ENCODE measurements around the gene ACOT8.

The ACOT8 gene

GRCh38 chr20:45814314-45814713 is 42.9 kb downstream of the ACOT8 start:
- Histone ChIP-seq H3K36me3 (ENCODE audit: control insufficient read depth, low read length) (peaks cover 77% of the 10 kb centered on the region), H3K4me2 (ENCODE audit: low read length) (peak overlapping the region; percentile 15; the same call in 1 of the 2 replicates), H3K4me1 (ENCODE audit: control insufficient read depth, low read length) (peaks cover 13% of the 10 kb centered on the region), H3K4me3 (ENCODE audit: low read length) (no peak overlapping the region), H3K9me2 (replicated peaks; ENCODE audit: control insufficient read depth, low read length) (no peaks in the 10 kb centered on the region), H3K27ac (ENCODE audit: low read depth, low read length) (no peak overlapping the region), H3F3A (ENCODE audit: control insufficient read depth, insufficient read depth) (peaks cover 38% of the 10 kb centered on the region), H4K20me1 (ENCODE audit: control insufficient read depth, insufficient read depth, low read depth, low read length) (peaks cover 3% of the 10 kb centered on the region; the same call in 1 of the 2 replicates), H3K9me3 (ENCODE audit: control insufficient read depth, insufficient read depth, low read length) (no peaks in the 10 kb centered on the region), H3K79me2 (ENCODE audit: control insufficient read depth, low read length) (peaks cover 22% of the 10 kb centered on the region), H3K27me3 (ENCODE audit: control insufficient read depth, low read length) (no peaks in the 10 kb centered on the region)
- TF ChIP-seq EZH2phosphoT487 (IDR thresholded peaks at IDR 0.05; ENCODE audit: borderline replicate concordance, low read length) = no peak
- TF ChIP-seq, protein P1, sequence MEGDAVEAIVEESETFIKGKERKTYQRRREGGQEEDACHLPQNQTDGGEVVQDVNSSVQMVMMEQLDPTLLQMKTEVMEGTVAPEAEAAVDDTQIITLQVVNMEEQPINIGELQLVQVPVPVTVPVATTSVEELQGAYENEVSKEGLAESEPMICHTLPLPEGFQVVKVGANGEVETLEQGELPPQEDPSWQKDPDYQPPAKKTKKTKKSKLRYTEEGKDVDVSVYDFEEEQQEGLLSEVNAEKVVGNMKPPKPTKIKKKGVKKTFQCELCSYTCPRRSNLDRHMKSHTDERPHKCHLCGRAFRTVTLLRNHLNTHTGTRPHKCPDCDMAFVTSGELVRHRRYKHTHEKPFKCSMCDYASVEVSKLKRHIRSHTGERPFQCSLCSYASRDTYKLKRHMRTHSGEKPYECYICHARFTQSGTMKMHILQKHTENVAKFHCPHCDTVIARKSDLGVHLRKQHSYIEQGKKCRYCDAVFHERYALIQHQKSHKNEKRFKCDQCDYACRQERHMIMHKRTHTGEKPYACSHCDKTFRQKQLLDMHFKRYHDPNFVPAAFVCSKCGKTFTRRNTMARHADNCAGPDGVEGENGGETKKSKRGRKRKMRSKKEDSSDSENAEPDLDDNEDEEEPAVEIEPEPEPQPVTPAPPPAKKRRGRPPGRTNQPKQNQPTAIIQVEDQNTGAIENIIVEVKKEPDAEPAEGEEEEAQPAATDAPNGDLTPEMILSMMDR (IDR thresholded peaks at IDR 0.05; ENCODE audit: low read depth, low read length, poor library complexity, severe bottlenecking) = no peak

DNA sequence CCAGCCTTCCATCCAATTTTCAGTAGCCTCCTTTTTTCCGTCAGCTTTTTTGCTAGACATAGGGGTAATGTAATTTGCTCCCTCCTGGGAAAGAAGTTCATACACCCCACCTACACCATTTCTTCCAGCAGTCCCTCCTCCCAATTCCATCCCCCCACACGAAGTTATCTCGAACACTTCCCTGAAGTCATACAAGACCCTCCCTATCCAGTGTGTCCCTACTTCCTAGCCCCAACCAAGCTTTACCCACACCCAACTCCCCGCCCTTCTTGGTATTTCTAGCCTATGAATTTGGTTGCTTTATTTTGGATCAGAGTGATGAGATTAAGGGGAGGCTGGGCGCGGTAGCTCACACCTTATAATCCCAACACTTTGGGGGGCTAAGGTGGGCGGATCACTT is 43.7 kb downstream of the ACOT8 start:
- Histone ChIP-seq H3K9me3 (ENCODE audit: control insufficient read depth, insufficient read depth, low read length) (no peaks in the 10 kb centered on the region), H3F3A (ENCODE audit: control insufficient read depth, insufficient read depth) (peaks cover 33% of the 10 kb centered on the region), H3K36me3 (ENCODE audit: control insufficient read depth, low read length) (peaks cover 86% of the 10 kb centered on the region), H3K79me2 (ENCODE audit: control insufficient read depth, low read length) (peaks cover 22% of the 10 kb centered on the region), H3K27ac (ENCODE audit: low read depth, low read length) (peak overlapping the region; percentile 78), H3K4me3 (ENCODE audit: low read length) (peak overlapping the region; percentile 95), H3K4me1 (ENCODE audit: control insufficient read depth, low read length) (peaks cover 13% of the 10 kb centered on the region), H3K27me3 (ENCODE audit: control insufficient read depth, low read length) (no peaks in the 10 kb centered on the region), H4K20me1 (ENCODE audit: control insufficient read depth, insufficient read depth, low read depth, low read length) (peaks cover 3% of the 10 kb centered on the region; the same call in 1 of the 2 replicates), H3K4me2 (ENCODE audit: low read length) (peak overlapping the region; percentile 67), H3K9me2 (replicated peaks; ENCODE audit: control insufficient read depth, low read length) (no peaks in the 10 kb centered on the region)
- no peak for TF ChIP-seq EZH2phosphoT487 (IDR thresholded peaks at IDR 0.05; ENCODE audit: borderline replicate concordance, low read length)
- TF ChIP-seq, protein P1 (IDR thresholded peaks at IDR 0.05; ENCODE audit: low read depth, low read length, poor library complexity, severe bottlenecking) = no peak

DNA sequence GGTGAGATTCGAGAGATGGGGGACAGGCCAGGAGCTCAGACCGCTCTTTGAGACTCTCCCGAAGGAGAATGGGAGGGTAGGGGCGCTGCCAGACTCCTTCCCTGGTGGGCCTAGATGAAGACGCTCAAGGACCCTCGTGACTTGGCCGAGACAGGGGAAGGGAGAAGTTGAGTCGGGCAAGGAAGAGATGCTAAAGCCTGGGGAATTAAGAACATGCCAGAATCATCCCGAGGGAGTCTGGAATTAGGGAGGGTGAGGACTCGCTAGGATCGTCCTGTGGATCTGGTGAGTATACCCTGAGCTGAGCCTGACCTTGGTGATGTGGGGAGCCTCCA is 44.2 kb downstream of the ACOT8 start:
- Histone ChIP-seq H3K4me2 (ENCODE audit: low read length) (peak overlapping the region; percentile 67), H4K20me1 (ENCODE audit: control insufficient read depth, insufficient read depth, low read depth, low read length) (peaks cover 3% of the 10 kb centered on the region; the same call in 1 of the 2 replicates), H3K27ac (ENCODE audit: low read depth, low read length) (peak overlapping the region; percentile 78), H3K36me3 (ENCODE audit: control insufficient read depth, low read length) (peaks cover 88% of the 10 kb centered on the region), H3F3A (ENCODE audit: control insufficient read depth, insufficient read depth) (peaks cover 28% of the 10 kb centered on the region), H3K4me1 (ENCODE audit: control insufficient read depth, low read length) (peaks cover 13% of the 10 kb centered on the region), H3K79me2 (ENCODE audit: control insufficient read depth, low read length) (peaks cover 22% of the 10 kb centered on the region), H3K9me2 (replicated peaks; ENCODE audit: control insufficient read depth, low read length) (no peaks in the 10 kb centered on the region), H3K9me3 (ENCODE audit: control insufficient read depth, insufficient read depth, low read length) (no peaks in the 10 kb centered on the region), H3K27me3 (ENCODE audit: control insufficient read depth, low read length) (no peaks in the 10 kb centered on the region), H3K4me3 (ENCODE audit: low read length) (peak overlapping the region; percentile 95)
- TF ChIP-seq, protein P1 (IDR thresholded peaks at IDR 0.05; ENCODE audit: low read depth, low read length, poor library complexity, severe bottlenecking) = no peak
- no peak for TF ChIP-seq EZH2phosphoT487 (IDR thresholded peaks at IDR 0.05; ENCODE audit: borderline replicate concordance, low read length)

Measured in DOHH2 (cell line).